Smooth muscle cell (in vitro differentiated cells): Measurements from ENCODE around the gene SLAMF1. TPM values are rescaled to one million over a fixed set of nuclear protein-coding genes. Genes with fewer than 3 reads are reported as not detected.

Source experiments
- DNase-seq: peaks from one replicate; lab custom pipeline; 2025; ENCODE audit not compliant: unreplicated experiment; lab: John Stamatoyannopoulos, UW
- H2AFZ ChIP-seq: fragments of 200-600 bp; sonication (generic); 2 replicates; pipeline ENCODE4 v1.6.0; 2016; ENCODE audit warnings: antibody characterized with exemption, low read depth, mild to moderate bottlenecking
- H3F3A ChIP-seq: fragments of 200-600 bp; sonication (generic); 2 replicates; pipeline ENCODE4 v1.6.0; 2017; ENCODE audit warnings: antibody characterized with exemption, low read depth
- H3K27ac ChIP-seq: fragments of 200-600 bp; sonication (generic); 2 replicates; pipeline ENCODE4 v1.5.1; 2016; ENCODE audit warnings: low read depth, mild to moderate bottlenecking
- H3K27me3 ChIP-seq: fragments of 200-600 bp; sonication (generic); 2 replicates; pipeline ENCODE4 v1.6.1; 2016; ENCODE audit warnings: low read depth, mild to moderate bottlenecking
- H3K36me3 ChIP-seq: fragments of 200-600 bp; sonication (generic); 2 replicates; pipeline ENCODE4 v1.5.1; 2016; ENCODE audit warnings: low read depth
- H3K4me1 ChIP-seq: fragments of 200-600 bp; sonication (generic); 2 replicates; pipeline ENCODE4 v1.5.1; 2016; ENCODE audit warnings: low read depth
- H3K4me2 ChIP-seq: fragments of 200-600 bp; sonication (generic); 2 replicates; pipeline ENCODE4 v1.6.0; 2016; ENCODE audit warnings: mild to moderate bottlenecking
- H3K4me3 ChIP-seq: fragments of 200-600 bp; sonication (generic); 2 replicates; pipeline ENCODE4 v1.5.1; 2016; ENCODE audit warnings: mild to moderate bottlenecking
- H3K79me2 ChIP-seq: fragments of 200-600 bp; sonication (generic); 2 replicates; pipeline ENCODE4 v1.6.0; 2016; ENCODE audit warnings: low read depth, mild to moderate bottlenecking
- H3K9ac ChIP-seq: fragments of 200-600 bp; sonication (generic); 2 replicates; pipeline ENCODE4 v1.6.0; 2016; ENCODE audit warnings: low read depth
- H3K9me3 ChIP-seq: fragments of 200-600 bp; sonication (generic); replicated peaks from 2 replicates; pipeline ENCODE4 v1.5.1; 2016; ENCODE audit warnings: low read depth
- H4K20me1 ChIP-seq: fragments of 200-600 bp; sonication (generic); 2 replicates; pipeline ENCODE4 v1.6.0; 2016; ENCODE audit warnings: low read depth
- CTCF ChIP-seq: fragments of 200-600 bp; sonication (generic); IDR thresholded peaks from 2 replicates; pipeline ENCODE4 v1.5.1; 2017; ENCODE audit warnings: borderline replicate concordance, mild to moderate bottlenecking, antibody characterized with exemption; ENCODE audit not compliant: insufficient read depth, poor library complexity, severe bottlenecking
- WGBS: methylation state at CpG from one replicate; pipeline ENCODE4 v1.1.7; 2016; ENCODE audit warnings: low lambda C conversion rate; 5-methylcytosine and 5-hydroxymethylcytosine counted together
- polyA plus RNA-seq: library from polyadenylated mRNA; unstranded; fragments of >200 nt; fragmentation: Nextera tagmentation; extraction: Ambion mirVana; gene quantifications from 2 replicates; pipeline ENCODE4 v1.2.1, GENCODE V29; 2016
- total RNA-seq: library from RNA; depleted of rRNA; stranded (reverse); fragments of >200 nt; gene quantifications from 2 replicates; pipeline ENCODE4 v1.2.3, GENCODE V29; 2014

Gene SLAMF1
- total and polyA plus RNA-seq, 2 experiments from 2014 or later = not detected

DNA sequence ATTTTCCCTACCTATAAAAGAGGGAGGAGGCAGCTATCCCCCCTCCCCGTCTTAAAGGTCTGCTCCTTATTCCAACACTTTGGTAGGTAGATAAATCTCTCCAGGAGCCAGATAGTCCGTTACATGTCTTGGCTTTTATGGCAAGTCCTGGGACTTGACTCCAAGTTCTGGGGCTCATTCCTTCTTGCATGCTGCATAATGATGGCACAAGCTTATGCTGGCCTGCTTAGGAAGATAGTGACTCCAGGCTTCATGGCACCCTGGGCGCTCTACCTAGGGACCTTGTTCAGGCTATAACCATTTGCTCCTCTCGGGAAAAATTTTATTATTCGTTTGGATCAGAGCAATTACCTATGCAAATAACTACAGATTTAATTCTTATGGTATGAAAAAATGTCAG lies 3.7 kb downstream of the SLAMF1 start:
- Histone ChIP-seq H3K4me2 (no peak overlapping the region), H3K36me3 (no peaks in the 10 kb centered on the region), H4K20me1 (no peaks in the 10 kb centered on the region), H3F3A (no peaks in the 10 kb centered on the region), H2AFZ (no peak overlapping the region), H3K79me2 (no peaks in the 10 kb centered on the region), H3K4me3 (no peak overlapping the region), H3K9me3 (no peaks in the 10 kb centered on the region), H3K27me3 (no peaks in the 10 kb centered on the region), H3K4me1 (no peaks in the 10 kb centered on the region), H3K9ac (no peak overlapping the region), H3K27ac (no peak overlapping the region)
- no peak for TF ChIP-seq CTCF
- 94% methylated on average over 5 of the region's 5 CpGs for WGBS
- DNase-seq = no peak

GRCh38 chr1:160642281-160642644 lies 4.6 kb downstream of the SLAMF1 start:
- Histone ChIP-seq H3K27ac (no peak overlapping the region), H3K9ac (no peak overlapping the region), H3K9me3 (no peaks in the 10 kb centered on the region), H3K27me3 (no peaks in the 10 kb centered on the region), H3K4me2 (no peak overlapping the region), H2AFZ (no peak overlapping the region), H3K79me2 (no peaks in the 10 kb centered on the region), H3F3A (no peaks in the 10 kb centered on the region), H3K4me1 (no peaks in the 10 kb centered on the region), H3K36me3 (no peaks in the 10 kb centered on the region), H4K20me1 (no peaks in the 10 kb centered on the region), H3K4me3 (no peak overlapping the region)
- TF ChIP-seq CTCF = no peak
- DNase-seq = no peak
- 98% methylated on average over 2 of the region's 2 CpGs for WGBS

DNA sequence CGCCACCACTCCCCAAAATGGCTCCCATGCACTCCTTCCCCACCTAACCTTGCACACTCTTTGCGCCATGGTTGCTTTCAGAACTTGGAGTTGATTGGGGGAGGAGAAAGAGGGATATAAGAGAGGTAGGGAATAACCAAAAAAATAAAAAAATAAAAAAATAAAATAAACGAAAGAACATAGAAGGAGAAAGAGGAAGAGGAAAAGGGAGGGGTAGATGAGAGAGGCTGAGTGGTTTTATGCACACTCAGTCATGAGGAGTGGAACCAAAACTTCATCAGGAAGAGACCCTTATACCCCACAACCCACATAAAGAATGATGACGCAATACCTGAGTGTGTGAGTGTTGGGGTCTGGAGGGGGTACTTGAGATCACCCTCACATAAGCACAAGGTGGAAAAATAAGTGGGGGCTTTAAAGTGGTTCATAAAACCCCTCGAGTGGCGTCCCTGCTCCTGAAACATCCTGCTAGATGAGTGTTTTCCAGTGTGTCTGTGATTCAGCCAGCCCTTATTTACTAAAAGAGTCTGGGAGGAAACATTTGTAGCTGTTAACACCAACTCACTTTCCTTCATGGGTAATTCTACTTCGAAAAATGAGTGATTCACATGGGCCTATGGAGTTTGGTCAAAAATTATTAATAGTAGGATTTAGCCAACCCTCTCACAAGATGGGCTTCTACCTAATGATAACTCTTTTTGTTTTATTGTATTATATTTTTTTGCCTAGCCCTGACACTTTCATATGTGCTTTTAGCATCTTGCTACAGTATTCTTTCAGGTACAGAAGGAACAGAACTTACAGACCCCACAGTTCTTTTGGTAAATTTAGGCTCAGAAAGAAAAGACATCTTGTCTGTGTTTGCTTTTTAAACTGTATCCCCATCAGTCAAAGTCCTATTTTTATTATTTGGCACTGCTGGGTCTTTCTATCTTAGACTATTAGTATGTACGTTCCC lies 5.2 kb downstream of the SLAMF1 start:
- DNase-seq = no peak
- H3K4me2 ChIP-seq = no peak overlapping the region
- no peaks in the 10 kb centered on the region for H3K9me3 ChIP-seq
- no peak overlapping the region for H2AFZ ChIP-seq
- no peaks in the 10 kb centered on the region for H3F3A ChIP-seq
- H3K36me3 ChIP-seq = no peaks in the 10 kb centered on the region
- H3K9ac ChIP-seq = no peak overlapping the region
- no peak overlapping the region for H3K27ac ChIP-seq
- TF ChIP-seq CTCF = no peak
- no peaks in the 10 kb centered on the region for H3K4me1 ChIP-seq
- H3K79me2 ChIP-seq = no peaks in the 10 kb centered on the region
- H3K27me3 ChIP-seq = no peaks in the 10 kb centered on the region
- 87% methylated on average over 8 of the region's 8 CpGs for WGBS
- no peaks in the 10 kb centered on the region for H4K20me1 ChIP-seq
- no peak overlapping the region for H3K4me3 ChIP-seq
